RCC 7860 (cell line): ENCODE data around the gene ELMO1.

Experiments used
- DNase-seq: peaks from one replicate; pipeline ENCODE4 v3.0.0-alpha.2; 2015; ENCODE audit warnings: low spot score
- FAIRE-seq: peaks from 2 replicates; lab custom pipeline; 2012; peaks lifted over from hg19 to GRCh38; lab: Jason Lieb, UNC

Gene ELMO1

GRCh38 chr7:36967387-36967786, 481.3 kb downstream of the ELMO1 start:
- DNase-seq (peak; percentile 67), FAIRE-seq (peak; percentile 65)

DNA sequence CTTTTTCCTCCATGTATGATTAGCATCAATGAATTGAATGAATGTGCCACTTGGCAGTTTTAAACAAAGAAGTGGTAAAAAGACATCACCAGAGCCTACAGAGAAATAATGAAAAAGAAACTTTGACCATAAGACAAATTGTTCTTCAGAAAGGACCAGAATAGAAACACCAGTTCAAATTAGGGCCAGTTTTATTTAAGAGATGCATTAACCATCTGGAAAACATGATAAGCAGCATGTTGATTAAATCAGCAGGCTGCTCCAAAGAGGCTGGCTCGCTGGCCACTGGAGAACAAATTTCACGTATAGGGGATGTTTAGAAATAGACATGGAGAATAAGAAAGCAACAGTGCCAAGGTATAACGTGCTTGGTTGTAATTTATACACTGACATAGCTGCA, 482.0 kb downstream of the ELMO1 start:
- DNase-seq (no peak), FAIRE-seq (no peak)

DNA sequence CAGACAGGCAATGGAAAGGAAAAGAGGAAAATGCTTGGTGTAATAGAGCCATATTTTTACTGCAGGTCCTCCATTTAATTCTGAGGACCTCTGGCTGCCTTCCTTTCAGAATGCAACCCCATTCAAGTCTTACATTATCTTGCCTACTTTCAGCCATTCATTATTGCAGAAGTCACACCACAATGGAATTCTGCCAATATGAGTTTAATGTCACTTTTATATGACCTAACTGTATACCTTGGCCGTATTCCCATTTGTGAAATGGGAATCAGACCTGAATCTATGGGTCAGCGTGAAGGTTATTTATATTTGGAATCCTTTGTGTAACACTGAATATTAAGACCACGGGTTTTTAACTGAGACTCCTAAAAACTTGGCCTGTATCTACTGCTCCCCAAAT, 482.6 kb downstream of the ELMO1 start:
- FAIRE-seq, result no peak

DNA sequence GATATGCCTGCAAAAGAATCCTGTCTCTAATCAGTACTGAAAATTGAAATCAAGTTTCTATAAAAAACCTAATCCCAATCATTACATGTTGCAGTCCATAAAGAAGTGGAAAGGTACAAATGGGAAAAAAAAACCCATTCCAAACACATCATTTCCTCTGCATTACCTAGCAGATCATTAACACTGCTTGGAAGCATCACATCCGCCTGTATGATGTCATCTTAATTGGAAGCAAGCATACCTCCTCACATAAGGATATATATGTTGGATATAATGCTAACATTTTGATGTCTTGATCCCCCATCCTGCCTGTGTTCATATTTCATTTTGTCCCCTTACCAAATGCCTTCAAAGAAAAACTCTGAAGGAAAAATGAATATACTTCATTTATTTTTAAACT, 483.0 kb downstream of the ELMO1 start:
- FAIRE-seq (no peak), DNase-seq (no peak)

More for the DNA sequence above, 482.6 kb downstream of the ELMO1 start:
- no peak for DNase-seq

GRCh38 chr7:36964297-36964696, 484.4 kb downstream of the ELMO1 start:
- FAIRE-seq, result no peak
- no peak for DNase-seq

- DNase-seq, result peak; percentile 68
- FAIRE-seq, result no peak
These were observed 486.3 kb downstream of the ELMO1 start for GRCh38 chr7:36962367-36962766.

DNA sequence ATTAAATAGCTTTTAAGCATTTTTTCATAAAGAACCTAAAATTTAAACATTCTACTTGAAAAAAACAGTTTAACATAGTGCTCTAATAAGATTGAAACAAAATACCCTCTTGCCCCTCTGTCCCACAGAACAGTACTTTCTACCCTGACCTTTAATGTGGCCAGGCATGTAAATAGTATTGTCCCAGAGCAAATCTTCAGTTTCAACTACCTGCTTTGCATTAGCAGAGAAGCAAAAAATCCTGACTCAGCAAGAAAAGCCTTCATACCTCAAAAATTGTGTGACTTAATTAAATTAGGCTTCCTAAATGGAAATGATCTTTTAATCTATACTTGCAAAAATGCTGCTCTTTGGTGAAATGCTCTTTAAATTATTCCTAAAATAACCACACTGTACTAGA, 487.0 kb downstream of the ELMO1 start:
- DNase-seq (no peak), FAIRE-seq (no peak)

DNA sequence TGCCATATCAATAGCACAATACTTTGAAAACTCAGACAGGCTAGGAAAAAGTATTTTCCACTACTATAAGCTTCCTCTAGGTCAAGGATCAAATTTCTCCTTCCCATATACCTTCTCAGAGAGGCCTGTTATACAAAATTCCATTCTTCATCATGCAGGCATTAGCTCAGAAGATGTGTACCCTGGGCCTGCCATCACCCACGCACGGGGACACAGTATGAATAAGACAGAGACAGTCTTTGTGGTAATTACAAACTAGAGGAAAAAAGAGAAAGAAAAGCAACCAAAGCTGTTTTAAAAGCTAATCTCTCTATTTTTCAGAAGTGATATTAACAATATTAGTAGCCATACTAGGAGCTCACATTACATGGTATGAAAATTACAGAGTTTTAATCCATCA, 487.6 kb downstream of the ELMO1 start:
- DNase-seq, result no peak
- FAIRE-seq, result no peak

DNA sequence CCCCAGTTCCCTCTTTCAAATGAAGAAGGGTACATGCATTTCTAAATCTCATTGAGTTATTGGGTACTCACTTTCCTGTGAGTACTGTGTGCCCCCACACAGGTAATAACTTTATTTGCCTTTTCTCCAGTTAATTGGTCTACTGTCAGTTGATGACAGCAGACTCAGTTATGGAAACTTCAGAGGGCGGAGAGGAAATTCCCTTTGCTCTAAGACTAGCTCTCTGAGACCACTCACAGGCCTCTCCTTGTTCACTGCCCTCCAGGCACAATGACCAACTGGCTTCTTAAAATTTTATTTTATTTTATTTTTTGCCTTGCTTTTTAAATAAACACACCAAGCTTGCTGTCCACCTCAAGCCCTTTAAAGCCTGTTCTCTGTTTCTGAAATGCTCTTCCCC, 488.6 kb downstream of the ELMO1 start:
- DNase-seq, result no peak
- FAIRE-seq, result no peak

GRCh38 chr7:36958111-36958733, 490.4 kb downstream of the ELMO1 start:
- FAIRE-seq (no peak), DNase-seq (no peak)

GRCh38 chr7:36957620-36958019, 491.0 kb downstream of the ELMO1 start:
- DNase-seq, result no peak
- FAIRE-seq, result no peak

GRCh38 chr7:36956814-36957213, 491.9 kb downstream of the ELMO1 start:
- DNase-seq, result no peak
- no peak for FAIRE-seq

- DNase-seq (no peak), FAIRE-seq (no peak)
These were observed 493.1 kb downstream of the ELMO1 start for GRCh38 chr7:36955456-36956129.

GRCh38 chr7:36951257-36951697, 497.4 kb downstream of the ELMO1 start:
- FAIRE-seq, result no peak

DNA sequence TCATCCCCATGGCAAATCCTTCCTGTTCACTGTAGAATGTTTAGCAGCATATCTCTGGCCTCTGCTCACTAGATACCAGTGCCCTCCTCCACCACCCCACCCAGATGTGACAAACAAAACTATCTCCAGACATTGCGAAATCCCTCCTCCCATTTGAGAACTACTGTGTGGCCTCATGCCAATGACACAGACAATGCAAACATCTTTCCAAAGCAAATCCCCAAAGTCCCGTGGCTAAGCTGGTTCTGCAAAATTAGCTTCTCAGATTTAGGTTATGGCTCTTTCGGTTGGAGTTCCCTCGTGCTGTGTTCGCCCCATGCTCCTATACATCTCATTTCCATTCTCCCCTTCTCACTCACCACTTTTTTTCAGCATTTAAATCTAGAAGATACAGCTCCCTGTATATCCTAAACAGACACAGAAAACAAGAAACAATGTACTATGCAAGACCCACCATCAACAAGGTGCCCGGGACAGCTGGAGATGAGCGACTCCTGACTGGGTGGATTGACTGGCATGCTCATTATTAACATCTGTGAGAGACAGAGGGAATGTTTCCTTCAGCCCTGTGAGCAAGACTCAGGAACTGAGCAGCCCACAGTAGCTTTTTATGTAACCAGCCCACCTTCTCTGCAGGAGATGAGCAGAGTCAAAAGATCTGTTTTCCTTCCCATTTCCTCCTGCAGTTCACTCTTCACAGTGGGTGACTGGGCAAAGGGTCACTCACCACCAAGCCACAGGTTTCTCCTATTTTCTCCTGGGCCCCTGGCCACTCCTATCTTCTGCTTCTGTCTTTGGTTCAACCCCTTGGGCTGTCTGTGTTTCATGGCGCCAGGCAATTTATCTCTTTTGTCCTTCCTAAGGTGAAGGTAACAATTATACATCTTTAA, 498.7 kb downstream of the ELMO1 start:
- no peak for DNase-seq

More at GRCh38 chr7:36951257-36951697, 497.4 kb downstream of the ELMO1 start:
- DNase-seq, result no peak

DNA sequence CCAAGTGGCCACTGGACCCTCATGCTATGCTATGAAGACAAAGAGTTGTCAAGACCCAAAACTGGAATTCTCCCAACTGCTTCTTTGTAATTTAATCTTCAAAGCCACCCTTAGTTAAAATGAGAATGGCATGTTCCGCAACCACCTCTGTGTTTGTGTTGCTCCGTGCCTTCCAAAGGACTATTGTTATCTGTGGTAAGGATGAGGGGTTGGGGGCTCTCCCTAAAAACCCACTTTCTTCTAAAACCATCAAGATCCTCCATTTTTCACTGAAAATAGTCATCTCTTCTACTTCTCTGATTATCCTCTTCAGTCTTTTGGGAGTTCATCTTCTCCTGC, 502.3 kb downstream of the ELMO1 start:
- DNase-seq (no peak), FAIRE-seq (no peak)

More for the DNA sequence above, 498.7 kb downstream of the ELMO1 start:
- no peak for FAIRE-seq

DNA sequence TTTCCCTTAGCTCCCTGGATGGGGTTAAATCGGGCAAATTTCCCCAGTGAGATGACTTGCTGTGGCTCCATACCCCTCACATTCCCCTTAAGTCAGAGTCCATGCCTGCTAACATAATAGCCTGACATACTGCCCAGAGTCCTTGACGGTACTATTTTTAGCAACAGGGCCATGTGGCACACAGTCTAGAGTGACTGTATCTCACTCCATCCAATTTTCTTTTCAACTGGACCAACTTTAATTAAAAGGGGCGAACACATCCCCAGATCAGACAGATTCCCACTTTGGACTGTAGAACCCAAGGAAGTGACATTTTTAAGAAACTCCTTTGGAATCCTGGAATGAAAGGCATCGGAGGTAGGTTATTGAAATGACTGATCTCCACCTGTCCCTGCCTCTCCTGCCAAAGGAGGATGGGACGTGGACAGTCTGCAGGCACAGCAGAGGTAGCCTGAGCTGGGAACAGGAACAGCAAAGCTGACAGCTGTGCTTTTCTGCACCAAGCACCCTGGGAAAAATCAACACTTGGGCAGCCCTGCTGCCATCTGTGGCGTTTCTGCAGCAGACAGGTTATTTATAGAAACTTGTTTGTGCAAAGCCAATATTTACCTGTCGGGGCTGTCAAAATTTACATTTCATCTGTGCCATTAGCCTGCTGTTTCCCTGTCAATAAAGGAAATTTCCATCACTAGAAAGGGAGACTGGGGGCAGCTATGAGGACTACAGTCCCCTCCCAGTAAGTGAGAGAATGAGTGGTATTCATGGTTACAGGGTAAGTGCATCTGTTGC, 502.9 kb downstream of the ELMO1 start:
- no peak for DNase-seq
- no peak for FAIRE-seq

GRCh38 chr7:36944838-36945237, 503.8 kb downstream of the ELMO1 start:
- no peak for FAIRE-seq
- DNase-seq, result no peak

DNA sequence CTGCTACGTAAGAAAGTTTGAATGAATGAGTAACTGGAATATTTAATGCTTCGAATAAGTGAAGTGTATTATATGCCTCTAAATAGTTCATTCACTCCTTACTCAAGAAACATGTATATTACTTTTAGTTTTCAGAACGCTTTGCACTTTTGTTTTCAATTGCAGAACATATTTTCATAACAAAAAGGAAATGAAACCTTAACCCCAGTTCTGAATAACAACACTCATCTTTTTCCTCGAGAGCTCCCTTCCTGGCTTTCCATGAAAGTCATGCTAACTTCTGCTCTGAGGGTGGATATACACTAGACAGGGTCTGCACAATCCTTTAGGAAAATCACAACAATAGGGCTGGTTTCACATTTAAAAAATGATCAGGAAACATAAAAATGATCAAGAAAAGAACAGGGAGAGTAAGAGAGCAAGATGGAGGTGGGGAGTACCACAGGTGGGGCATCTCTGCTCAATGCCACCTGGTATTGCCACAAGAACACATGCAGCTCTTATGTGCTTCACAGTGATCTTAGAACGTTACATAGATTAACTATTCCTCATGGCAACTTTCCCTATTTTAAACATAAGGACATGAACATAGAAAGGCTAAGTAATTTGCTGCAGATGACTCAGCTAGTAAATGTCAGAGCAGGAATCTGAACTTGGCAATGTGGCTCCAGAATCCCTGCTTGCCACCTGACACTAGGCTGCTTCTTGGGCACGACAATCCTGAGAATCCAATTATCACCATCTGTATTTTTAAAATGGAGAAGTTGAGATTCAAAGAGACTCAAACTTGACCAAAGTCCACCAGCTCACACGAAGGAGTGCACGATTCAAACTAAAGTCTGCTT, 504.9 kb downstream of the ELMO1 start:
- FAIRE-seq (no peak), DNase-seq (no peak)

DNA sequence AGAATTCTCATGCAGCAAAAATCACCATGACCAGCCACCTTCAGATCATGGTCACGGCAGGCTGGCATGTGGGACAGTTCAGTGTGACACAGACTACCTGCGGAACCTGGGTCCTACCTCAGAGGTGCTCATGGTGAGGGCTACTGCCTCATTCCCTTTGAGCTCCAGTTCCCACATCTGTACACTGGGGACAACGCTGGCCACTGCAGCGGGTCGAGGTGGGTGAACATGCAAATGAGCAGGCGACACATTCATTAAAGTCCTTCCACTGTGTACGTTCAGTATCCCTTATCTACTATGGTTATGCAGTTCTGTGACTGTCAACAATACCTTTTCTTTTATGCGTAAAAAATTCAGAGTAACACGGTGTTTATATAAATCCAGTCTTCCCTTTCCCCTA, 505.7 kb downstream of the ELMO1 start:
- no peak for FAIRE-seq
- no peak for DNase-seq
